NCI-H2171 treated with DMSO at 0.1 percent for 48 hours (cell line): ENCODE results near the gene PRR36.
"Not testable (repeated sequence)": the region's sequence is repeated elsewhere in the genome, so short reads cannot be mapped to it uniquely, and the experiment has no call there.

ENCODE experiments used
- DNase-seq: peaks from one replicate; lab custom pipeline; 2025; lab: John Stamatoyannopoulos, UW

PRR36 gene

DNA sequence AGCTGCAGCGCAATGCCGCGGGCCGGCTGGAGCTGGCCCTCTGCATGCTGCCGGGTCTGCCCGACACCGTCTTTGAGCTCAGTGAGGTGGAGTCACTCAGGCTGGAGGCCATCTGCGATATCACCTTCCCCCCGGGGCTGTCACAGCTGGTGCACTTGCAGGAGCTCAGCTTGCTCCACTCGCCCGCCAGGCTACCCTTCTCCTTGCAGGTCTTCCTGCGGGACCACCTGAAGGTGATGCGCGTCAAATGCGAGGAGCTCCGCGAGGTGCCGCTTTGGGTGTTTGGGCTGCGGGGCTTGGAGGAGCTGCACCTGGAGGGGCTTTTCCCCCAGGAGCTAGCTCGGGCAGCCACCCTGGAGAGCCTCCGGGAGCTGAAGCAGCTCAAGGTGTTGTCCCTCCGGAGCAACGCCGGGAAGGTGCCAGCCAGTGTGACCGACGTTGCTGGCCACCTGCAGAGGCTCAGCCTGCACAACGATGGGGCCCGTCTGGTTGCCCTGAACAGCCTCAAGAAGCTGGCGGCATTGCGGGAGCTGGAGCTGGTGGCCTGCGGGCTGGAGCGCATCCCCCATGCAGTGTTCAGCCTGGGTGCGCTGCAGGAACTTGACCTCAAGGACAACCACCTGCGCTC is 25.7 kb upstream of the PRR36 start:
- DNase-seq: no peak

DNA sequence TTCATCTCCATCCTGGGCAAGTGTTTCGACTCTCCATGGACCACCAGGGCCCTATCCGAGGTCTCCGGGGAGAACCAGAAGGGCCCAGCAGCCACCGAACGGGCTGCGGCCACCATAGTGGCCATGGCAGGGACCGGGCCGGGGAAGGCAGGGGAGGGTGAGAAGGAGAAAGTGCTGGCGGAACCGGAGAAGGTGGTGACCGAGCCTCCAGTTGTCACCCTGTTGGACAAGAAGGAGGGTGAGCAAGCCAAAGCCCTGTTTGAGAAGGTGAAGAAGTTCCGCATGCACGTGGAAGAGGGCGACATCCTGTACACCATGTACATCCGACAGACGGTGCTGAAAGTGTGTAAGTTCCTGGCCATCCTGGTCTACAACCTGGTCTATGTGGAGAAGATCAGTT is 24.8 kb upstream of the PRR36 start:
- no peak for DNase-seq

DNA sequence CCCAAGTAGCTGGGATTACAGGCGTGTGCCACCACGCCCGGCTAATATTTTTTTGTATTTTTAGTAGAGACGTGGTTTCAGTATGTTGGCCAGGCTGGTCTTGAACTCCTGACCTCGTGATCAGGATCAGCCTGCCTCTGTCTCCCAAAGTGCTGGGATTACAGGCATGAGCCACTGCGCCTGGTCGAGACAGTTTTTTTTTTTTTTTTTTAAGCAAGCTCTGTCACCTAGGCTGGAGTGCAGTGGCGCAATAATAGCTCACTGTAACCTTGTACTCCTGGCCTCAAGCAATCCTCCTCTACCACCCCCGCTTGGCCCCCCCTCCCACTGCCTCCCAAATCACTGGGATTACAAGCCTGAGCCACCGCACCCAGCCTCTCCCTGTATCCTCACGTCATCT is 23.1 kb upstream of the PRR36 start:
- DNase-seq: no peak

DNA sequence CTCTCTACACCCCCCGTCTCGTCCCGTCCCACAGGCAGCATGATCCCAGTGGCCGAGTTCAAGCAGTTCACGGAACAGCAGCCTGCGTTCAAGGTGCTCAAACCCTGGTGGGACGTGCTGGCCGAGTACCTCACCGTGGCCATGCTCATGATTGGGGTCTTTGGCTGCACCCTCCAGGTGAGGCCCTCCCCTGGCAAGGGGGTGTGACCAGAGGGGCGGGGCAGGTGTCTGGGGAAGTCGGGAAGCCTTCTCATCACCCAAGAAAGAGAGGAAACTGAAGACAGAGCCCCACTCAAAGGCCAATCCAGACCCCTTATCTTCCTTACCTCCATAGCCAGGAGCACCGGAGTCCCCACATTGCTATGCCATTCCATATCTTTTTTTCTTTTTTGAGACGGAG is 21.4 kb upstream of the PRR36 start:
- no peak for DNase-seq

DNA sequence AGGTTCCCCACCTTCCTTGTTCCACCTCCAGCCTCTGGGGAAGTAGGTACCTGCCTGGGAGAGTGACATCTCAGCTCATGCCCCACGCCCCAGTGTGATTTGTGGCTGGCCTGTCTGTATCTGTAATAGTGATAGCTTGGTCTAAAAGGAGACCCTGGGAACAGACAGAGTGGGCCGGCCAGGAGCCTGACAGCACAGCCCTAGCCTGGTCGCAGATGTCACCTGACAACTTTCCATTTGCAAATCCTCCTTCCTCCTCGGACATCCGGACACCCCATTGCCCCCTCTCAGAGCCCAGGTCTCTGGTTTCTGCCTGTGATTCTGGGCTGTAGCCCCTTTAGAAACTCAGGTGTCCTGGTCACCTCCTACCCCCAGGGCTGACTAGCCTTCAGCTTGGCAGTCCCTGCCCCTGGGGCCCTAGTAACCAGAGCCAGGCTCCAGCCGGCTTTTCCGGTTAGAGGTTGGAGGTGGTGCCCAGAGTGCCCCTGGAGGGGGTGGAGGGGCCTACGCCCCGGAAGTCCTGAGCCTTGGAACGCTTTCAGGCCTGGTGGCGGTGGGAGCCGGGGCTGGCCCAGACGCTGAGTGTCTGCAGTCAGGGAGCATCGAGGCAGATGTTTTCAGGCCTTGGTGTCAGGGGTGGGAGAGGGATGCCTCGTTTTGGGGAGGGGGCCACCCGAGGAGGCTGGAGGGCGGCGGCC is 20.6 kb upstream of the PRR36 start:
- no peak for DNase-seq

DNA sequence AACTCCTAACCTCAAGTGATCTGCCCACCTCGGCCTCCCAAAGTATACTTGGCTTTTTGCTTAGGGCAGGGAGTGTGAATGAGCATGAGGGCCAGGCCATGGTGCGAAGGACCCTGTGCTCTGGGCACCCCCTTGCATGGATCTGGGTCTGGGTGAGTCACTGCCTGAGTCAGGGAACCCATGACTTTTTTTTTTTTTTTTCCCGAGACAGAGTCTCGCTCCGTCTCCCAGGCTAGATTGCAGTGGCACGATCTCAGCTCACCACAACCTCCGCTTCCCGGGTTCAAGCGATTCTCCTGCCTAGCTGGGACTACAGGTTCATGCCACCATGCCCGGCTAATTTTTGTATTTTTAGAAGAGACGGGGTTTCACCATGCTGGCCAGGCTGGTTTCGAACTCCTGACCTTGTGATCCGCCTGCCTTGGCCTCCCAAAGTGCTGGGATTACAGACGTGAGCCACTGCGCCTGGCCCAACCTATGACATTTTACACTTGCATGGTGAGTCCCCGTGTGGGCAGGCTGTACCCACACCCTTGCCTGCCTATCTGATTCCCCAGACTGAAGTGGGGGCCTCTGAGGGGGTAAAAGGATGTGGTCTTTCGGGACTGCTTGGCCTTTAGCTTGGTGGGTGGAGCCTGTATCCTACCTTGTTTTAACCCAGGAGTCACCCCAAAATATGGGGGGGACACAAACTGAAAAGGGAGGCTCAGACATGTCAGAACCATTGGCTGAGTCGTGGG is 19.3 kb upstream of the PRR36 start:
- not testable (repeated sequence) for DNase-seq

DNA sequence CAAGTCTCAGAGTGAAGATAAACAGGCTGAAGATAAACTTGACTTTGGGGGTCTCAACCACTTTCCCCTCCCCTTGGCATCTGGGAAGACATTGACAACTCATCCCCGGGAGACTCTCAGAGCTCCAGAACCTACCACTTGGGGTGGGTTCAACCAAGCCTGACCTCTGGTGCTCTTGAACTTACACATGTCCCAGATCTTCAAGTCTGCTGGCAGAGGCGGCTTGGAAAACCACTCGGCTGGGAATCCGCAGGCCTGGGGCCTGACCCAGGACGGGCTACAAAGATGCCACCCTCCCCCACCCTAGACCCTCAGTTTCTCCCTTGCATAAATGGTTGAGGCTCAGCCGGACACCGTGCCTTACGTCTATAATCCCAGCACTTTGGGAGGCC is 14.6 kb upstream of the PRR36 start:
- no peak for DNase-seq

DNA sequence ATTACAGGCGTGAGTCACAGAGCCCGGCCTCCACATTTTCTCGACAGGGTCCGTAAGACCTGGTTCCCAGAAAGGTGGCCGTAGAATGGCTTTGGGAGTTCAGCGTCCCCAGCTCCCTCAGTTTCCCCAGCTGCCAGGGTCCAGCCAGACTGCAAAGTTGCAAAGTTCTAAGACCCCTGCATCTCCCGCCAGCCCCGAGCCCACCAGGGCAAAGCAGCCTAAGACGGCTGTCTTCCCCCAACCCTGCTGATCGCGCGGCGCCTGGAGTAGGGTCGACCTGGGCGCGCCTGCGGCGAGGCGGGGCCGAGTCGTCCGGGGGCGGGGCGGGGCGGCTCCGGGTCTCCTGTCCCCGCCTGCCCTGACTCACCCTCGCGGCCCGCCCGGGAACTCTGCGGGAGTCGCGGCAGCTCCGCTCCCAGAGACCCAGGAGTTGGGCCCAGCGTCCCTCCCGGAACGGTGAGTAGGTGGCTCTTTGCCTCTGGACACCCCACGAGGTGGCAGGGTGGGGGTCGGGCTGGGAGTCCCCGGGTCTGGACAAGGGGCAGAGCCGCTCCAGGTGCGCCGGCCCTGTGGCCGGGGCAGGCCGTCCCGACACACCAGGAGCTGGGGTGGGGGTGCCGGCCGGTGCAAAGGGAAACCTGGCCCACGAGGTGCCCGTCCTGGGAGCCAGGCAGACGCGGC is 14.1 kb upstream of the PRR36 start, which contains the start of gene LRRC8E:
Gene LRRC8E, plus strand, starts transcription at position 366 of the 681 bp plus-strand sequence. CDS start 7,094 bp downstream, outside the sequence.
- no peak for DNase-seq

DNA sequence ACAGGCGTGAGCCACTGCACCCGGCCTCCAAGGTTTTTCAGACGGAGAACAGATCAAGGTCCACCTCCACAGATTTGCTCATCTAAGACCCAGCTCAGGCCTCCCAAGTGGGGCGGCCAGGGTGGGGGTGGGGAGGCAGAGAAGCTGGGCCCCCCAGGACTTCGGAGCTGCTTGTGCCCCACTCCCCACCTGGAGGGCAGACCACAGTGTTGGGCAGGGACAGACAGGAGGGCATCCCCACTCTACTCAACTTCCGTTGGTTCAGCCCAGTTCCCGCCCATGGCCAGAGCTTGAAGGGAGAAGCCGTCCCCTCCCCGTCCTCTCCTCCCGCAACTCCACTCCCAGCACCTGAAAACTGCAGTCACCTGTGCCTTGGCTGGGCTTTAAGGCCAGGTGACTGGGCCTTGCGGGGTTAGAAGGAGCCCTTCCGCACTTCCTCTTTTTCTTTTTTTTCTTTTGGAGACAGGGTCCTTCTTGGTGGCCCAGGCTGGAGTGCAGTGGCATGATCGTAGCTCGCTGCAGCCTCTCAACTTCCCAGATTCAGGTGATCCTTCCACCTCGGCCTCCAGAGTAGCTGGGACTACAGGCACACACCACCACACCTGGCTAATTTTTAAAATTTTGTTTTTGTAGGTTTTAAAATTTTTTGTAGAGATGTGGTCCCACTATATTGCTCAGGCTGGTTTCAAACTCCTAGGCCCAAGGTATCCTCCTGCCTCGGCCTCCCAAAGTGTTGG is 13.4 kb upstream of the PRR36 start:
- DNase-seq: no peak

DNA sequence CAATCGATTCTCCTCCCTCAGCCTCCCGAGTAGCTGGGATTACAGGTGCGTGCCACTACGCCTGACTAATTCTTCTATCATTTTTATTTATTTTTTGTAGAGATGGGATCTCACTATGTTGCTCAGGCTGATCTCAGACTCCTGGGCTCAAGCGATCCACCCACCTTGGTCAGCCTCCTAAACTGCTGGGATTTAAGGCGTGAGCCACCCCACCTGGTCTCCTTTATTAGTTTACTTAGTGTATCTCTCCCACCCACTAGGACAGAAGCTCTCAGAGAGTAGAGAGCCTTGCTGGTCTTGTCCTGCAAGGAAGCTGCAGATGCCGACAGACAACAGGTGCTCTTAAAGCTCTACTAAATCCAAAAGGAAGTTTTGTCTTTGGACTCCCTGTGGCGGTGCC is 11.6 kb upstream of the PRR36 start:
- no peak for DNase-seq

DNA sequence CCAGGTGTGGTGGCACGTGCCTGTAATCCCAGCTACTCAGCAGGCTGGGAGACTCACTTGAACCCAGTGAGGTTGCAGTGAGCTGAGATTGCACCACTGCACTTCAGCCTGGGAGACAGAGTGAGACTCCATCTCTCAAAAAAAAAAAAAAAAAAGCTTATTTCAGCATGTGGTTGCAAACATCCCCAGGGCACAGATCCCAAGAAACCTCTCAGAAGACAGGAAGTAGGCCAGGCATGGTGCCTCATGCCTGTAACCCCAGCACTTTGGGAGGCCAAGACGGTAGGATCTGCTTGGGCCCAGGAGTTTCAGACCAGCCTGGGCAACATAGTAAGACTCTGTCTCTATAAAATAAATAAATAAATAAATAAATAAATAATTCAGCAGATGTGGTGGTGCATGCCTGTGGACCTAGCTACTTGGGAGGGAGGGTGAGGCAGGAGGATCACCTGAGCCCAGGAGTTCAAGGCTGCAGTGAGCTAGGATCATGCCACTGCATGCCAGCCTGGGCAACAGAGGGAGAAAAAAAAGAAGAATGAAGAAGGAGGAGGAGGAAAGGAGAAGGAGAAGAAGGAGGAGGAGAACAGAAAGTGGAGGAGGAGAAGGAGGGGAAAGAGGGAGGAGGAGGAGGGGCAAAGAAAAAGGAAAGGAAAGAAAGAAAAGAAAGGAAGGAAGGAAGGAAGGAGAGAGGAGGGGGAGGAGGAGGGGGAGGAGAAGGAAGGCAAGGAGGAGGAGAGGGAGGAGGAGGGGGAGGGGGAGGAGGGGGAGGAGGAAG is 9.8 kb upstream of the PRR36 start:
- DNase-seq: no peak

DNA sequence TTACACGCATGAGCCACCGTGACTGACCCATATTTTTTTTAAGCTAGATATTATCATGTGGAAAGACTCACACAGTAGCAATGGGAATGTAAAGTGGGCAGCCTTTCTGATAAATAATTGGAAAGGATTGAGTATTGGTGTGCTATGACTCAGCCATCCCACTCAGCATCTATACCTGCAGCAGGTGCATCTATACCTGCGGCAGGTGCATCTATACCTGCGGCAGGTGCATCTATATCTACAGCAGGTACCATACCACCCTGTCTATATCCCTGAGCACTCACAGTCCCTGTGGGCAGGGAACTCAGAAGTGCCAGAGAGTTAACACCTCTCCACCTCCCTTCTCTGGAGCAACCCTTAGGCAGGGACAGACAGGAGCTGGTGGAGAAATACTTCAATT is 8.9 kb upstream of the PRR36 start:
- no peak for DNase-seq

DNA sequence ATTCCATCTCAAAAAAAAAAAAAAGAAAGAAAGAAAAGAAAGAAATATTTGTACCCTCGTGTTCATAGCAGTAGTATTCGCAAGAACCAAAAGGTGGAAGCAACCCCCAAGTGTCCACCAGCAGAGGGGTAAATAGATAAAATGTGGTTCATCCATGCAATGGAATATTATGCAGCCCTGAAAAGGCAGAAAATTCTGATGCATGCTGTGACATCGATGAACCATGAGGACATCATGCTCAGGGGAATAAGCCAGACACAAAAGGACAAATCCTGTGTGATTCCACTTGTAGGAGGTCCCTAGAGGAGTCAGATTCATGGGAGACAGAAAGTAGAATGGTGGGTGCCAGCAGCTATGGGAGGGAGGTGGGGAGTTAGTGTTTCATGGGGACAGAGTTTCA is 7.7 kb upstream of the PRR36 start:
- DNase-seq: no peak

DNA sequence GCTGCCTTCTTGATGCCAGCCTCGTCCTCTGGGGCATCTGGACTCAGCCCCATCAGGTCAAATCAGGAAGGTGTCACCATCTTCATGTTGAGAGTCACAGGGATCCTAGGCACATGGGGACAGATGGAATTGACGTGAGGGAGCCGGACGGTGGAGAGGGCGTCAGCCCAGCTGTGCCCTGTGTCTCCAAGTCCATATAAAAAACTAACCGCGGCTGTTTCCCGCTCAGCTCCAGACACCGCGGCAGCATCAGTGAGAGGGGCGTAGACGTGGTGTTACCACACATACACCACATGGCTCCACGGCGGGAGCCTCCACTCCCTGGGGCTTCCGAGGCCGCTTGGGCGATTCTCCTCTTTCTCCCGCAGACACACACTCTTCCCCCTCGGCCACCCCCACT is 5.6 kb upstream of the PRR36 start:
- DNase-seq: peak; percentile 75

DNA sequence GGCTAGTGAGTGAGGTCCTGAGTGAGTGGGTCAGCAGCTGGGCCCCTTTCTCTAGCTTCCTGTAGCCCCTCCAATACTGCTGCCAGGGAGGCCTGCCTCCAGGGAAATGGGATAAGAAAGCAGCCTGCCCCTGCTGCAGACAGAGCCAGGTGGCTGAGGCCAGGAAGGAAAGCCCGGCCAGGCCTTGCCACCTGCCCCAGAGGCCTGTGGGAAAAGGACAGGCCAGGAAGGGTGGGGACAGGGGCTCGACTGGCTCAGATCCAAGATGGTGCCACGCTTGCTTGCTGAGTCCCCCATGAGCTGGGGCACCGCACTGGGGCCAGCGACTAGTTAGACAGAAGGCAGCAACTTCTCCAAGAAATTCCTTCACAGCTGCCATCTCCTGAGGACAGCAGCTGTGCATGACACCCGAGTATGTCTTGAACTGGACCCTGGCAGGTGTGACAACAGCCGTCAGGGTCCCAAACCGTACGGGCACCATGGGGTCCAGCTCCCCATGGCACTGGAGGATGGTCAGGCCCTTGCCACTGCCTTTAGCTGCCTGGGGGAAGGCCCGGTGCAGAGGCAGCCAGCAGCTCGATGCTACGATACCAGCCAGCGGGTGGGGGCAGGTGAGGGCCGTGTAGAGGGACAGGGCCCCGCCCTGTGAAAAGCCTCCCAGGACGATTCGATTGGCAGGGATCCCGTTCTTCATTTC is 5.1 kb upstream of the PRR36 start:
- DNase-seq: no peak

DNA sequence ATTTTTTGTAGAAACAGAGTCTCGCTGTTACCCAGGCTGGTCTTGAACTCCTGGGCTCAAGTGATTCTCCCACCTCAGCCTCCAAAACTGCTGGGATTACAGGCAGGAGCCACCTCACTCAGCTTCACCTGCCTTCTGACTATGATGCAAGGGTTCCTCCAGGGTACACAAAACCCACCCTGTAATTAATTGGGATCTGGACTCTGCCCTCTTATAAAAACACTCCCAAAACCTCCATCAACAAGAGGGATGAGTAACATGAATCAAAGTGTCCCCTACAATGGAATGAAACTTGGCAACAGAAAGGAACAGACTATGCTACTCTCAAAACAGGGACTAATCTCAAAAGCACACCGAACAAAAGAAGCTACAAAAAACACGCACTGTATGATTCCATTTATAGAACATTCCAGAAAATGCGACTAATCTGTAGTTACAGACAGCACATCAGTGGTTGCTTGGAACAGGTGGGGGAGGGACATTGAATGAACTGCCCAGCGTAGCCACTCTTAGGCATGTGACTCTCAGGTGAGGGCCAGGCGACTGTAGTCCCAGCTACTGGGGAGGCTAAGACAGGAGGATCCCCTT is 3.2 kb upstream of the PRR36 start:
- no peak for DNase-seq

DNA sequence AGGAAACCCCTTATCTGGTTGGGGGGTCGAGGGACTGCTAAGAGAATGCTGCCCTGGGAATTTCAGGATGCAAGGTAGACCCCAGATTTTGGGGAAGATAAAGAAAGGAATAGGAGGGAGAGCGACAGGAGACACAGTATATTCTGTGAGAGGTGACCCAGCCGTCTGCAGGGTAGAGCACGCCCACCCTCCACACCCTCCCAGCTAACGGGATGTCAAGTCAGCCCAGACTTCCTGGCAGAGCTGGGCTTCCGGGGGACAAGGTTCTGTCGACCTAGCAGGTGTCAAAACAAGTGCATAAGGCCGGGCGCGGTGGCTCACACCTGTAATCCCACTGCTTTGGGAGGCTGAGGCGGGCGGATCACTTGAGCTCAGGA is 695 bp upstream of the PRR36 start:
- DNase-seq: no peak

DNA sequence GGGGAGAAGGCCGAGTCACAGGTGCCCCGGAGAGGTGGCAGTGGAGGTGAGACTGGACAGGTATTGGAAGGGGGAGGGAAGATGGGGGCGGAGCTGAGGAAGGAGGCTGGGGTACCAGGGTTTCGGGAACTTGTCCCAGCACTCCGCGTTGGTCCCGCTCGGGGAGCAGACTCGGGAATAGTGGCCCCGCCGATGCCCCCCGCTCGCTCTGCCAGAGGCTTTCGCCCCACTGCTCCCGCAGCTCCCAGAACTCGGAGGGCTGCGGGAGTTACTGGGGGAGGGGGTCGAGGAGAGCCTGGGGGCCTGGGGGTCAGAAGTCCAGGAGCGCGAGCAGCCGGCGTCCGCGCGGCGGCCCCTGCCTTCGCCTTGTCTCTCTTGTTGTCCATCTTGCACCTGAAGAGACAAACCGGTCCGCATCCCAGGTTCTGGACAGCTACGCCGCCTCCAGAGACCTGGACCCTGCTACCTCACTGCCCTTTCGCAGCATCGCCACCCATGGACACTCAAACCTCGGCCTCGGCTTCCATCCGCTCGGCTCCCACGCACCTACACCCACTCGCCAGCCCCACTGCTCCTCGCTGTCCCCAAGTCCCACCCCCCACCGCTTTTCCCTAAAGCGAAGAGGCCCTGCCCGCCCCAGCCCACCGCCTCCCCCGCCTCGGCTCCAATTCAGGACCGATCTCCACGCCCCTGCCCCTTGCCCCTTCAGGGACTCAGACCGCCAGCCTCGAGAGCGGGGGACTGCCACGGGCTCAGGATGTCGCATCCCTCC is 700 bp downstream of the PRR36 start:
- DNase-seq: no peak
